NB4 (cell line): Measurements from ENCODE around the gene DCTN5.
A peak's percentile ranks its signal among the peaks of the same experiment; 100 is the strongest.

ENCODE experiments used
- DNase-seq: peaks from one replicate; pipeline ENCODE4 v3.0.0; 2010; ENCODE audit warnings: low read depth
- H3K4me3 ChIP-seq: one replicate; pipeline ENCODE4 v1.5.1; 2011; ENCODE audit warnings: mild to moderate bottlenecking, low read depth, low read length, moderate library complexity
- CTCF ChIP-seq: IDR thresholded peaks from one replicate; pipeline ENCODE4 v1.5.1; 2012; ENCODE audit warnings: low read depth, low read length
- MAX ChIP-seq: IDR thresholded peaks from 2 replicates; pipeline ENCODE4 v1.6.1; 2011; ENCODE audit warnings: low read depth, low read length
- MYC ChIP-seq: IDR thresholded peaks from 2 replicates; pipeline ENCODE4 v1.6.1; 2011; ENCODE audit warnings: low read depth, low read length
- POLR2A ChIP-seq: IDR thresholded peaks from 2 replicates; pipeline ENCODE4 v1.6.1; 2011; ENCODE audit warnings: mild to moderate bottlenecking; ENCODE audit not compliant: insufficient read length; ENCODE audit errors: extremely low read depth

Gene DCTN5

GRCh38 chr16:23690771-23691482 lies 49.7 kb downstream of the DCTN5 start:
- TF ChIP-seq MYC: no peak
- no peak for TF ChIP-seq CTCF
- no peak for TF ChIP-seq MAX
- no peak for TF ChIP-seq POLR2A
- no peak for DNase-seq
- no peak overlapping the region for H3K4me3 ChIP-seq

GRCh38 chr16:23691483-23692189 lies 50.4 kb downstream of the DCTN5 start:
- H3K4me3 ChIP-seq: no peak overlapping the region
- peak; percentile 56 for DNase-seq
- TF ChIP-seq POLR2A (no peak), CTCF (no peak), MAX (no peak), MYC (no peak)

- H3K4me3 ChIP-seq: no peak overlapping the region
- TF ChIP-seq MYC (no peak), CTCF (no peak), MAX (no peak), POLR2A (no peak)
- DNase-seq: peak; percentile 25
Observed at GRCh38 chr16:23692190-23692837, 51.0 kb downstream of the DCTN5 start.

- DNase-seq: no peak
- TF ChIP-seq CTCF (no peak), MAX (no peak), MYC (no peak), POLR2A (no peak)
- H3K4me3 ChIP-seq: no peak overlapping the region
Observed at GRCh38 chr16:23694265-23694643, 53.0 kb downstream of the DCTN5 start.

- TF ChIP-seq MAX: no peak
- no peak for TF ChIP-seq CTCF
- TF ChIP-seq POLR2A: no peak
- no peak for TF ChIP-seq MYC
- H3K4me3 ChIP-seq: no peak overlapping the region
- DNase-seq: no peak
Observed at GRCh38 chr16:23694644-23695373, 53.5 kb downstream of the DCTN5 start.
